Gastrocnemius medialis (tissue), 4 donors: ENCODE measurements around the gene PGPEP1. TPM values are rescaled to one million over a fixed set of nuclear protein-coding genes. Genes with fewer than 3 reads are reported as not detected.
"Not testable (repeated sequence)": the region's sequence is repeated elsewhere in the genome, so short reads cannot be mapped to it uniquely, and the experiment has no call there.

Source experiments
- ATAC-seq, 2 donors: fragments of 150-250 bp; one replicate each; pipeline ENCODE4 v1.9.1; 2016
- DNase-seq, 2 donors: peaks; one replicate each; pipeline ENCODE4 v3.0.0-alpha.2; 2019
- H3K27ac ChIP-seq, 4 donors: fragments of 200-600 bp; sonication (generic); 1 replicate in 1 of 4; 2 replicates in 3 of 4; pipeline ENCODE4 v1.5.1; 2016 to 2018; ENCODE audit warnings: mild to moderate bottlenecking in 2 of 4, moderate library complexity in 1 of 4
- H3K27me3 ChIP-seq, 3 donors: fragments of 200-600 bp; sonication (generic) in 2 of 3; 1 replicate in 1 of 3; 2 replicates in 2 of 3; pipeline versions ENCODE4 v1.5.1 to v1.6.0; 2016 to 2019; ENCODE audit warnings: mild to moderate bottlenecking in 1 of 3, moderate library complexity in 1 of 3
- H3K36me3 ChIP-seq, 2 donors: fragments of 200-600 bp; sonication (generic) in 1 of 2; one replicate each; pipeline ENCODE4 v1.5.1; 2017 to 2018
- H3K4me1 ChIP-seq, 2 donors: fragments of 200-600 bp; sonication (generic) in 1 of 2; one replicate each; pipeline ENCODE4 v1.5.1; 2016 to 2017; ENCODE audit warnings: mild to moderate bottlenecking in 2 of 2
- H3K4me3 ChIP-seq, 4 donors: fragments of 200-600 bp; sonication (generic) in 3 of 4; 1 replicate in 1 of 4; 2 replicates in 3 of 4; pipeline ENCODE4 v1.5.1; 2016 to 2019; ENCODE audit warnings: mild to moderate bottlenecking in 2 of 4
- H3K9me3 ChIP-seq, 3 donors: fragments of 200-600 bp; sonication (generic) in 2 of 3; 1 replicate in 1 of 3; 2 replicates in 2 of 3; pipeline ENCODE4 v1.5.1; 2016 to 2019
- POLR2A ChIP-seq, 2 donors: fragments of 450-650 bp; IDR thresholded peaks; one replicate each; pipeline ENCODE4 v1.6.1; 2017; ENCODE audit warnings: antibody characterized with exemption in 2 of 2, mild to moderate bottlenecking in 2 of 2, moderate library complexity in 2 of 2
- in situ Hi-C, 4 donors: fragments of 200-750 bp; cut with MboI; loops; one replicate each; pipeline versions ENCODE4 v1.15.0 to v1.8.0; 2017; ENCODE audit warnings: low sequenced_read_pairs in 4 of 4
- intact Hi-C: fragments of 100-400 bp; cut with DNase I; formaldehyde crosslinking; loops from one replicate; pipeline ENCODE4 v1.15.1; 2023; ENCODE audit warnings: low total_unique reads
- total RNA-seq, 4 donors: library from RNA; depleted of rRNA; stranded (reverse); fragments of >200 nt; gene quantifications; one replicate each; pipeline versions ENCODE4 v1.1.0 to v1.2.3, GENCODE V29; 2016
- TF ChIP-seq, protein P1 (sequence below), 5 experiments: fragments of 450-650 bp in 3 of 5; fragments of 200-600 bp in 2 of 5; sonication (generic) in 2 of 5; IDR thresholded peaks in 4 of 5; conservative IDR thresholded peaks in 1 of 5; 1 replicate in 4 of 5; 2 replicates in 1 of 5; pipeline ENCODE4 v1.5.1; 2016 to 2019; ENCODE audit warnings: antibody characterized with exemption in 5 of 5, mild to moderate bottlenecking in 3 of 5, moderate library complexity in 3 of 5

The PGPEP1 gene
- total RNA-seq, 4 donors from 2014 or later: 11.7 to 42.3 (median 23.6) TPM

DNA sequence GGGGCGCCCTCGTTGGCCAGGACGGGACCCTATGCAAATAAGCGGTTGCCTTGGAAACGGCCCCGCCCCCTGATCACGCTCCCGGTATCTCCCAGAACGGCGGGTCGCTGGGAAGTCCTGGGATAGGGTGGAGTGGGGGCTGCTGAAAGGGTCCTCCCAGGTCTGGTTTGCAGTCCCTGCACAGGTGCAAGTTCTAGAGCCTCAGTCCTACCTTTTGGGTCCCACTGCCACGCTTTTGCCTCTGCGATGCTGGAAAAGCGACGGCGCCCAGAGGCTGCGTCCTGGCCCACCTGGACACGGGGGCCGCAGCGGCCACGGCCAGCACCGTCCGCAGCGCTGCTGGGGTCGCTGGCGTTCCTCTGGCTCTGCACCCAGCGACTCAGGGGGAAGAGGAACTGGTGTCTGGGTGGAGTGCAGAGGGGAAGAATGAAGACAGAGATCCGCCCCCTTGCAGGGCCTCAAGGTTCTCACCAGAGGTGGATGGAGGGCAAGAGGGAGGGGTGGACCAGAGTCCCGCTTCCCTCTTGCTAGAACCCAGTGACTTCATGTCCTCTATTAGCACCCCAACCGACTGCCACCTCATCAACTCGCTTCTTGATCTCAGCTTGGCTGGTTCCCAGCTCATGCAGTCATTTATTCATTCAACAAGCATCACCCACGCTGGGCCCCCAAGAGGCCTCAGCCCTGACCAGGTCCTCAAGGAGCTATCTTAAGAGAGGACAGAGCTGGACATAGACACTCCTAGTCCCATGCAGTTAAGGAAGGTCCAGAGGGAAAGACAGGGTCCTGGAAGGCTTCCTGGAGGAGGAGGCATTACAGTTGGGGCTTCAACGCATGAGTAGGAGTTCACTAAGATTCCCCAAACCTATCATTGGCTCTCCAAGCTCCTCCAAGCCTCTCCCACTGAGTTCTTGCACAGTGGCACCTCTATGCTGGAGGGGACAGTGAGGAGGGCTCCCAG, 57.1 kb downstream of the PGPEP1 start, which contains the start of gene LRRC25:
TSS of gene LRRC25 (minus strand) at position 381 of the 961 bp plus-strand sequence. CDS start 659 bp downstream, outside the sequence.
- Histone ChIP-seq H3K36me3 (no peaks in the 10 kb centered on the region), H3K4me1 (peaks cover 0 to 4% of the 10 kb centered on the region in 2 donors), H3K27ac (peak within 1 kb of the TSS in 1 of 4 donors; percentile 18), H3K4me3 (peak within 1 kb of the TSS in 1 of 4 donors; percentile 33), H3K9me3 (no peaks in the 10 kb centered on the region), H3K27me3 (no peaks in the 10 kb centered on the region)
- ATAC-seq (no peak), DNase-seq (peak in 1 of 2 donors; percentile 50)
- peak in 1 of 2 donors; percentile 17 for TF ChIP-seq POLR2A (IDR thresholded peaks at IDR 0.05)
- TF ChIP-seq, protein P1, sequence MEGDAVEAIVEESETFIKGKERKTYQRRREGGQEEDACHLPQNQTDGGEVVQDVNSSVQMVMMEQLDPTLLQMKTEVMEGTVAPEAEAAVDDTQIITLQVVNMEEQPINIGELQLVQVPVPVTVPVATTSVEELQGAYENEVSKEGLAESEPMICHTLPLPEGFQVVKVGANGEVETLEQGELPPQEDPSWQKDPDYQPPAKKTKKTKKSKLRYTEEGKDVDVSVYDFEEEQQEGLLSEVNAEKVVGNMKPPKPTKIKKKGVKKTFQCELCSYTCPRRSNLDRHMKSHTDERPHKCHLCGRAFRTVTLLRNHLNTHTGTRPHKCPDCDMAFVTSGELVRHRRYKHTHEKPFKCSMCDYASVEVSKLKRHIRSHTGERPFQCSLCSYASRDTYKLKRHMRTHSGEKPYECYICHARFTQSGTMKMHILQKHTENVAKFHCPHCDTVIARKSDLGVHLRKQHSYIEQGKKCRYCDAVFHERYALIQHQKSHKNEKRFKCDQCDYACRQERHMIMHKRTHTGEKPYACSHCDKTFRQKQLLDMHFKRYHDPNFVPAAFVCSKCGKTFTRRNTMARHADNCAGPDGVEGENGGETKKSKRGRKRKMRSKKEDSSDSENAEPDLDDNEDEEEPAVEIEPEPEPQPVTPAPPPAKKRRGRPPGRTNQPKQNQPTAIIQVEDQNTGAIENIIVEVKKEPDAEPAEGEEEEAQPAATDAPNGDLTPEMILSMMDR (IDR thresholded peaks at IDR 0.05 in 4 of 5, conservative IDR thresholded peaks at IDR 0.05 in 1 of 5): no peak
- intact Hi-C loops (no loop called here), in situ Hi-C loops (no loop called here)

DNA sequence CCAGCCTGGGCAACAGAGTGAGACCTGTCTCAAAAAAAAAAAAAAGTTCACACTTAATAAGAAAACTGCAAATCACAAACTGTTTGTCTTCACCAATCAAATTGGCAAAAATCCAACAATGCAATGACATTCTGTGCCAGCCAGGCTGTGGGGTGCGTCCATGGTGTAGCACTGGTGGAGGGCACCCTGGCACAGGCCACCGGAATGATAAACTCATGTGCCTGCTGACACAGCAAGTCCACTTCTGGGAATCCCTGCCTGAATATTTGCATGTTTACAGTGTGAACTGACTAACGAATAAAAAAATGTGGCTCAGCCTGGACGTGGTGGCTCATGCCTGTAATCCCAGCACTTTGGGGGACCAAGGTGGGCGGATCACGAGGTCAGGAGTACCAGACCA, 58.6 kb downstream of the PGPEP1 start:
- H3K36me3 ChIP-seq: no peaks in the 10 kb centered on the region
- no peak overlapping the region for H3K27ac ChIP-seq
- no peaks in the 10 kb centered on the region for H3K9me3 ChIP-seq
- peaks cover 0 to 4% of the 10 kb centered on the region in 2 donors for H3K4me1 ChIP-seq
- intact Hi-C loops: no loop called here
- no peaks in the 10 kb centered on the region for H3K27me3 ChIP-seq
- no peak for TF ChIP-seq POLR2A (IDR thresholded peaks at IDR 0.05)
- TF ChIP-seq, protein P1 (IDR thresholded peaks at IDR 0.05 in 4 of 5, conservative IDR thresholded peaks at IDR 0.05 in 1 of 5): no peak
- no peak overlapping the region for H3K4me3 ChIP-seq
- no peak for ATAC-seq
- DNase-seq: no peak
- in situ Hi-C loops: no loop called here

DNA sequence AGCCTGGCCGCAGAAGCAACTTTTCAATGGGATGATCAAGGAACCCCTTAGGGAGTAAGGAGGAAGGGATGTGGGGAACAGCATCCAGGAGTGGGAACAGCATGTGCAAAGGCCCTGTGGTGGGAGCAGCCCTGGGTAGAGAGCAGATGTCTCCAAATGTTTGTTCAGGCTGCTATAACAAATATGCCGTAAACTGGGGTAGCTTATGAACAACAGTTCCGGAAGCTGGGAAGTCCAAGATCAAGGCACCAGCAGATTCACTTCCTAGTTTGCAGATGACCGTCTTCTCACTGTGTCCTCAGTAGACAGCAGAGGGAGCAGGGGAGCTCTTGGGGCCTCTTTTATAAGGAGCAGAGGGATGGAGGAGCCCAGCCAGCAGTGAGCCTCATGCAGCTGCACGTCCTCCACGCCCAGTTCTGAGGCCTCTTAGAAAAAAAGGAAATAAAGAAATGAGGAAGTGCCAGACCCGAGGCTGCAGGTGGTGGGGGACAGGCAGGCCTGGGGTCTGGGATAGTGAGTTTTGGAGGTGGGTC, 61.2 kb downstream of the PGPEP1 start:
- H3K27ac ChIP-seq: no peak overlapping the region
- peak; percentile 63 to 68 for DNase-seq
- intact Hi-C loops (loop anchor here (10.0 kb wide), 1 partner anchor 147 kb away; a partner anchor contains a TSS), in situ Hi-C loops (loop anchor here (5.0 to 25.0 kb wide), 4 partner anchors 47 to 139 kb away; partner anchors contain the start of genes IQCN (in 2 of the 4) and PGPEP1 (in 1 of the 4))
- H3K4me3 ChIP-seq: no peak overlapping the region
- no peaks in the 10 kb centered on the region for H3K36me3 ChIP-seq
- no peaks in the 10 kb centered on the region for H3K9me3 ChIP-seq
- peak; percentile 55 to 76 for ATAC-seq
- TF ChIP-seq, protein P1 (IDR thresholded peaks at IDR 0.05 in 4 of 5, conservative IDR thresholded peaks at IDR 0.05 in 1 of 5): peak in 1 of 5 experiments; percentile 21
- no peak for TF ChIP-seq POLR2A (IDR thresholded peaks at IDR 0.05)
- no peaks in the 10 kb centered on the region for H3K27me3 ChIP-seq
- peaks cover 0 to 3% of the 10 kb centered on the region in 2 donors for H3K4me1 ChIP-seq

DNA sequence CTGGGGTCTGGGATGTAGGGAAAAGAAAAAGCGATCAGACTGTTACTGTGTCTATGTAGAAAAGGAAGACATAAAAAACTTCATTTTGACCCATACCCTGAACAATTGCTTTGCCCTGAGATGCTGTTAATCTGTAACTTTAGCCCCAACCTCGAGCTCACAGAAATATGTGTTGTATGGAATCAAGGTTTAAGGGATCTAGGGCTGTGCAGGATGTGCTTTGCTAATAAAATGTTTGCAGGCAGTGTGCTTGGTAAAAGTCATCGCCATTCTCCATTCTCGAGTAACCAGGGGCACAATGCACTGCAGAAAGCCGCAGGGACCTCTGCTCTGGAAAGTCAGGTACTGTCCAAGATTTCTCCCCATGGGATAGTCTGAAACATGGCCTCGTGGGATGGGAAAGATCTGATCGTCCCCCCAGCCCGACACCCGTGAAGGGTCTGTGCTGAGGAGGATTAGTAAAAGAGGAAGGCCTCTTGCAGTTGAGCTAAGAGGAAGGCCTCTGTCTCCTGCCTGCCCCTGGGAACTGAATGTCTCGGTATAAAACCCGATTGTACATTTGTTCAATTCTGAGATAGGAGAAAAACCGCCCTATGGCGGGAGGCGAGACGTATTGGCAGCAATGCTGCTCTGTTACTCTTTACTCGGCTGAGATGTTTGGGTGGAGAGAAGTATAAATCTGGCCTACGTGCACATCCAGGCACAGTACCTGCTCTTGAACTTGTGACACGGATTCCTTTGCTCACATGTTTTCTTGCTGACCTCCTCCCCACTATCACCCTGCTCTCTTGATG, 62.3 kb downstream of the PGPEP1 start:
- intact Hi-C loops: loop anchor here (10.0 kb wide), 1 partner anchor 148 kb away; a partner anchor contains a TSS
- in situ Hi-C loops: loop anchor here (5.0 to 25.0 kb wide), 4 partner anchors 48 to 140 kb away; partner anchors contain the start of genes IQCN (in 2 of the 4) and PGPEP1 (in 1 of the 4)

DNA sequence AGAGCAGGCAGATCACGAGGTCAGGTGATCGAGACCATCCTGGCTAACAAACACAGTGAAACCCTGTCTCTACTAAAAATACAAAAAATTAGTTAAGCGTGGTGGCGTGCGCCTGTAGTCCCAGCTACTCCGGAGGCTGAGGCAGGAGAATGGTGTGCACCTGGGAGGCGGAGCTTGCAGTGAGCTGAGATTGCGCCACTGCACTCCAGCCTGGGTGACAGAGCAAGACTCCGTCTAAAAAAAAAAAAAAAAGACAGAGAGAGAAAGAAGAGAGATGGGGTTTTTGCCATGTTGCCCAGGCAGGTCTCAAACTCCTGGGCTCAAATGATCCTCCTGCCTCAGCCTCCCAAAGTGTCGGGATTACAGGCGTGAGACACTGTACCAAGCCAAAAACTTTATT, 65.4 kb downstream of the PGPEP1 start:
- H3K4me3 ChIP-seq, H3K4me1 ChIP-seq, H3K36me3 ChIP-seq, H3K9me3 ChIP-seq, ATAC-seq, H3K27me3 ChIP-seq, H3K27ac ChIP-seq, DNase-seq: not testable (repeated sequence)
- intact Hi-C loops (loop anchor here (10.0 kb wide), 1 partner anchor 151 kb away; a partner anchor contains a TSS), in situ Hi-C loops (loop anchor here in 3 of 4 donors (10.0 to 25.0 kb wide), 3 partner anchors 51 to 143 kb away; partner anchors contain the start of genes IQCN (in 2 of the 3) and PGPEP1 (in 1 of the 3))

More for the DNA sequence above, 62.3 kb downstream of the PGPEP1 start:
- DNase-seq, H3K4me1 ChIP-seq, H3K4me3 ChIP-seq, H3K9me3 ChIP-seq, H3K27me3 ChIP-seq, H3K27ac ChIP-seq, ATAC-seq, H3K36me3 ChIP-seq: not testable (repeated sequence)
